Caki2 (cell line): ENCODE data around the gene TRIM45. TPM values are rescaled to one million over a fixed set of nuclear protein-coding genes. Genes with fewer than 3 reads are reported as not detected.
"Not testable (repeated sequence)": the region's sequence is repeated elsewhere in the genome, so short reads cannot be mapped to it uniquely, and the experiment has no call there.

Experiments
- DNase-seq: peaks from one replicate; pipeline ENCODE4 v3.0.0-alpha.2; 2015; ENCODE audit warnings: low read depth
- in situ Hi-C: cut with HindIII; loops from 2 replicates; pipeline ENCODE4 v1.10.0; 2016; ENCODE audit warnings: low sequenced_read_pairs, low pct_unique_long_range_greater_than_20kb, mixed read lengths
- total RNA-seq: library from RNA; depleted of rRNA; stranded (reverse); fragments of >200 nt; shearing (Covaris generic); gene quantifications from 2 replicates; pipeline ENCODE4 v1.2.3, GENCODE V29; 2014; ENCODE audit warnings: low replicate concordance; rRNA removed

Gene TRIM45
- 2.1 and 11.6 TPM in 2 replicates for total RNA-seq

- peak; percentile 96 for DNase-seq
- in situ Hi-C loops: no loop called here
Measured at GRCh38 chr1:117121589-117122329, at the start of gene TRIM45. TSS of gene TRIM45 (minus strand) at chr1:117121749. CDS start at chr1:117121201, 548 bp downstream.

GRCh38 chr1:117169871-117170596 is 48.5 kb upstream of the TRIM45 start:
- in situ Hi-C loops: no loop called here
- peak; percentile 88 for DNase-seq

- in situ Hi-C loops: no loop called here
- peak; percentile 41 for DNase-seq
Measured at GRCh38 chr1:117167402-117167801, 45.9 kb upstream of the TRIM45 start.

GRCh38 chr1:117166076-117166475 is 44.5 kb upstream of the TRIM45 start:
- peak; percentile 52 for DNase-seq
- in situ Hi-C loops: no loop called here

GRCh38 chr1:117164209-117164608 is 42.7 kb upstream of the TRIM45 start:
- in situ Hi-C loops: no loop called here
- DNase-seq: no peak

- in situ Hi-C loops: no loop called here
- DNase-seq: no peak
Measured at GRCh38 chr1:117162816-117163215, 41.3 kb upstream of the TRIM45 start.

- in situ Hi-C loops: no loop called here
- peak; percentile 67 for DNase-seq
Measured at GRCh38 chr1:117161887-117162286, 40.3 kb upstream of the TRIM45 start.

GRCh38 chr1:117151305-117151704 is 29.8 kb upstream of the TRIM45 start:
- in situ Hi-C loops, DNase-seq: not testable (repeated sequence)

- in situ Hi-C loops: no loop called here
Measured at GRCh38 chr1:117150316-117150715, 28.8 kb upstream of the TRIM45 start.

GRCh38 chr1:117147856-117148588 is 26.5 kb upstream of the TRIM45 start:
- peak; percentile 60 for DNase-seq
- in situ Hi-C loops: no loop called here

More at GRCh38 chr1:117150316-117150715, 28.8 kb upstream of the TRIM45 start:
- DNase-seq: no peak

- DNase-seq: peak; percentile 83
- in situ Hi-C loops: no loop called here
Measured at GRCh38 chr1:117147341-117147831, 25.8 kb upstream of the TRIM45 start.

- in situ Hi-C loops: no loop called here
- DNase-seq: no peak
Measured at GRCh38 chr1:117146575-117147340, 25.2 kb upstream of the TRIM45 start.

GRCh38 chr1:117146072-117146471 is 24.5 kb upstream of the TRIM45 start:
- in situ Hi-C loops: no loop called here

GRCh38 chr1:117143871-117144270 is 22.3 kb upstream of the TRIM45 start:
- in situ Hi-C loops: no loop called here
- DNase-seq: no peak

More at GRCh38 chr1:117146072-117146471, 24.5 kb upstream of the TRIM45 start:
- no peak for DNase-seq

GRCh38 chr1:117143172-117143571 is 21.6 kb upstream of the TRIM45 start:
- in situ Hi-C loops: no loop called here
- no peak for DNase-seq

- peak; percentile 23 for DNase-seq
Measured at GRCh38 chr1:117142200-117142599, 20.7 kb upstream of the TRIM45 start.

GRCh38 chr1:117138561-117138960 is 17.0 kb upstream of the TRIM45 start:
- DNase-seq: no peak
- in situ Hi-C loops: no loop called here

More at GRCh38 chr1:117142200-117142599, 20.7 kb upstream of the TRIM45 start:
- in situ Hi-C loops: no loop called here

GRCh38 chr1:117138106-117138505 is 16.6 kb upstream of the TRIM45 start:
- in situ Hi-C loops: no loop called here
- DNase-seq: no peak
